CD4-positive, alpha-beta memory T cell (primary cell): ENCODE data around the gene SCIMP. TPM values are rescaled to one million over a fixed set of nuclear protein-coding genes. Genes with fewer than 3 reads are reported as not detected.
"Not testable (repeated sequence)": the region's sequence is repeated elsewhere in the genome, so short reads cannot be mapped to it uniquely, and the experiment has no call there.

ENCODE experiments used
- CTCF ChIA-PET: fragments of 350-600 bp; sonication (Branson Sonifier 250); formaldehyde crosslinking; loops from one replicate; lab custom pipeline; 2021; ENCODE audit warnings: inconsistent platforms; ENCODE audit not compliant: partially characterized antibody; lab: Charles Lee
- POLR2A ChIA-PET: fragments of 350-600 bp; sonication (Branson Sonifier 250); formaldehyde crosslinking; loops from one replicate; lab custom pipeline; 2021; ENCODE audit not compliant: partially characterized antibody; lab: Charles Lee
- DNase-seq, 5 donors: peaks; one replicate each; pipeline versions ENCODE4 v3.0.0 to v3.0.0-alpha.2; 2020 to 2022; ENCODE audit warnings: mixed read lengths in 1 of 5
- H3K27ac ChIP-seq: one replicate; pipeline ENCODE4 v1.7.0; 2013; ENCODE audit warnings: low read depth, low read length
- H3K27me3 ChIP-seq: 2 replicates; pipeline ENCODE4 v1.7.0; 2013; ENCODE audit warnings: mild to moderate bottlenecking, low read length, moderate library complexity; ENCODE audit not compliant: insufficient read depth
- H3K36me3 ChIP-seq: 2 replicates; pipeline ENCODE4 v1.7.0; 2013; ENCODE audit warnings: mild to moderate bottlenecking, low read length, moderate library complexity; ENCODE audit not compliant: insufficient read depth
- H3K4me1 ChIP-seq: 2 replicates; pipeline ENCODE4 v1.7.0; 2013; ENCODE audit warnings: mild to moderate bottlenecking, low read length, moderate library complexity; ENCODE audit not compliant: insufficient read depth
- H3K4me3 ChIP-seq, 2 donors: one replicate each; pipeline ENCODE4 v1.7.0; 2013; ENCODE audit warnings: low read length in 2 of 2, mild to moderate bottlenecking in 1 of 2
- H3K9me3 ChIP-seq, 2 donors: one replicate each; pipeline ENCODE4 v1.7.0; 2013; ENCODE audit warnings: low read length in 2 of 2, control low read depth in 1 of 2; ENCODE audit not compliant: control insufficient read depth in 1 of 2
- H3K27ac Mint-ChIP-seq, 7 donors: one replicate each; pipeline ENCODE4 v1.8.0; 2020 to 2021; ENCODE audit warnings: mixed read lengths in 7 of 7, mild to moderate bottlenecking in 6 of 7, inconsistent platforms in 3 of 7, moderate library complexity in 3 of 7
- H3K27me3 Mint-ChIP-seq, 2 donors: one replicate each; pipeline ENCODE4 v1.8.0; 2020 to 2021; ENCODE audit warnings: mixed read lengths in 2 of 2
- H3K36me3 Mint-ChIP-seq, 2 donors: one replicate each; pipeline ENCODE4 v1.8.0; 2020 to 2021; ENCODE audit warnings: mixed read lengths in 2 of 2, inconsistent platforms in 1 of 2, mild to moderate bottlenecking in 1 of 2
- H3K4me1 Mint-ChIP-seq, 4 donors: one replicate each; pipeline ENCODE4 v1.8.0; 2020 to 2021; ENCODE audit warnings: mixed read lengths in 4 of 4, mild to moderate bottlenecking in 1 of 4
- H3K4me3 Mint-ChIP-seq, 8 donors: one replicate each; pipeline ENCODE4 v1.8.0; 2020 to 2021; ENCODE audit warnings: mixed read lengths in 8 of 8, mild to moderate bottlenecking in 7 of 8, moderate library complexity in 6 of 8, inconsistent platforms in 3 of 8
- H3K9me3 Mint-ChIP-seq, 8 donors: one replicate each; pipeline ENCODE4 v1.8.0; 2020 to 2021; ENCODE audit warnings: mixed read lengths in 8 of 8, mild to moderate bottlenecking in 5 of 8, inconsistent platforms in 3 of 8, moderate library complexity in 1 of 8
- intact Hi-C: fragments of 100-400 bp; cut with micrococcal nuclease; formaldehyde crosslinking; loops from one replicate; pipeline ENCODE4 v1.15.1; 2023
- polyA plus RNA-seq, 2 donors: library from polyadenylated mRNA; unstranded; fragments of 300-500 nt; fragmentation: Illumina TruSeq; gene quantifications; one replicate each; pipeline ENCODE4 v1.2.3, GENCODE V29; 2021
- total RNA-seq, 2 experiments: library from RNA; stranded (reverse); gene quantifications; one replicate each; pipeline ENCODE4 v1.2.3, GENCODE V29; 2021

SCIMP gene
- total and polyA plus RNA-seq, 4 experiments from 2014 or later: 0.08 to 1.5 (median 0.26) TPM

DNA sequence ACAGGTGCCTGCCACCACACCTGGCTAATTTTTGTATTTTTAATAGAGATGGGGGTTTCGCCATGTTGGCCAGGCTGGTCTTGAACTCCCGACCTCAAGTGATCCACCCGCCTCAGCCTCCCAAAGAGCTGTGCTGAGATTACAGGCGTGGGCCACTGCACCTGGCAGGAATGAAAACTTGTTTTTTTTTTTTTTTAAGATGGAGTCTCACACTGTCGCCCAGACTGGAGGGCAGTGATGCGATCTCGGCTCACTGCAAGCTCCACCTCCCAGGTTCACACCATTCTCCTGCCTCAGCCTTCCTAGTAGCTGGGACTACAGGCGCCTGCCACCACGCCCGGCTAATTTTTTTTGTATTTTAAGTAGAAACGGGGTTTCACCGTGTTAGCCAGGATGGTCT, 12.7 kb downstream of the SCIMP start:
- H3K27me3 Mint-ChIP-seq, H3K36me3 ChIP-seq, DNase-seq, H3K27ac ChIP-seq, H3K9me3 Mint-ChIP-seq, H3K9me3 ChIP-seq, CTCF ChIA-PET, POLR2A ChIA-PET, intact Hi-C loops, H3K4me3 Mint-ChIP-seq, H3K27me3 ChIP-seq, H3K4me3 ChIP-seq, H3K4me1 ChIP-seq: not testable (repeated sequence)
- H3K27ac Mint-ChIP-seq: peak overlapping the region in 1 of 7 donors; percentile 70
- H3K4me1 Mint-ChIP-seq: peaks cover 5 to 12% (median 10%) of the 10 kb centered on the region in 4 donors
- H3K36me3 Mint-ChIP-seq: peaks cover 15 to 28% of the 10 kb centered on the region in 2 donors

DNA sequence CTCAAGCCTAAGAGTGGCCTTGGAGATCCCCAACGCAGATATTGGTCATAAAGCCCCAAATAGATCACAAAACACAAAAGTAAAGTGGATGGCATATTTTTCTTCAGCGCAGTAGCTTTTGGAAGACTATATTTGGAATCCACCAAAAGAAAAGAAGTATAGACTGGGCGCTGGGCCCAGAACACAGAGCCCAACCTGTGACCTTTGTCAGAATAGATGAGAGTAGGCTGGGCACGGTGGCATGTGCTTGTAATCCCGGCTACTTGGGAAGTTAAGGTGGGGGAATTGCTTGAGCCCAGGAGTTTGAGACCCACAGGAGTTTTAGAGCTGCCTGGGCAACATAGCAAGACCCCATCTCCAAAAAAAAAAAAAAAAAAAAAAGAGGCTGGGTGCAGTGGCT, 14.6 kb downstream of the SCIMP start:
- H3K4me1 ChIP-seq: no peaks in the 10 kb centered on the region
- H3K27me3 Mint-ChIP-seq: no peaks in the 10 kb centered on the region
- intact Hi-C loops: no loop called here
- peaks cover 5 to 9% (median 8%) of the 10 kb centered on the region in 4 donors for H3K4me1 Mint-ChIP-seq
- ChIA-PET CTCF (no interaction called here), POLR2A (interaction anchor here (1.4 kb wide), 1 partner anchor 21 kb away, joined by 4 read pairs; no protein-coding TSS in a partner anchor)
- DNase-seq: no peak
- peaks cover 18 to 29% of the 10 kb centered on the region in 2 donors for H3K36me3 Mint-ChIP-seq
- no peaks in the 10 kb centered on the region for H3K9me3 Mint-ChIP-seq
- no peak overlapping the region for H3K4me3 ChIP-seq
- peaks cover 3% of the 10 kb centered on the region for H3K36me3 ChIP-seq
- H3K27ac Mint-ChIP-seq: no peak overlapping the region
- no peak overlapping the region for H3K27ac ChIP-seq
- no peaks in the 10 kb centered on the region for H3K27me3 ChIP-seq
- no peak overlapping the region for H3K4me3 Mint-ChIP-seq
- H3K9me3 ChIP-seq: no peaks in the 10 kb centered on the region

DNA sequence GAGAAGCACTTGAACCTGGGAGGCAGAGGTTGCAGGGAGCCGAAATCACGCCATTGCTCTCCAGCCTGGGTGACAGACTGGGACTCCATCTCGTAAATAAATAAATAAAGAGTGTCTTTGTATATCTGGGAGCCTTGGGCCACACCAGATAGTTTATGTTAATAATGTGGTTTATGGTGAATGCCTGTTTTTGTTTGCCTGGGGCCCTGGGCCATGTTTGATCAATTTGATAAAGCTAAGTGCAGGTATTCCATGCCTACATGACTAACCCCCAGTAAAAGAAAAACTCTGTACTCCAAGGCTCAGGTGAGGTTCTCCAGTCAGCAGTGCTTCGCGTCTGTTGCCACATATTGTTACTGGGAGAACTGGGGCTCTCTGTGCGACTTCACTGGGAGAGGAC, 15.1 kb downstream of the SCIMP start:
- no peaks in the 10 kb centered on the region for H3K27me3 ChIP-seq
- ChIA-PET POLR2A (interaction anchor here (1.4 kb wide), 1 partner anchor 22 kb away, joined by 4 read pairs; no protein-coding TSS in a partner anchor), CTCF (no interaction called here)
- H3K27ac Mint-ChIP-seq: peak overlapping the region in 1 of 7 donors; percentile 32
- peaks cover 5 to 9% (median 8%) of the 10 kb centered on the region in 4 donors for H3K4me1 Mint-ChIP-seq
- no peaks in the 10 kb centered on the region for H3K27me3 Mint-ChIP-seq
- H3K9me3 ChIP-seq: no peaks in the 10 kb centered on the region
- DNase-seq: no peak
- H3K9me3 Mint-ChIP-seq: no peaks in the 10 kb centered on the region
- intact Hi-C loops: no loop called here
- H3K4me3 ChIP-seq: no peak overlapping the region
- H3K27ac ChIP-seq: no peak overlapping the region
- no peak overlapping the region for H3K4me3 Mint-ChIP-seq
- H3K36me3 Mint-ChIP-seq: peaks cover 19 to 29% of the 10 kb centered on the region in 2 donors
- H3K4me1 ChIP-seq: no peaks in the 10 kb centered on the region
- H3K36me3 ChIP-seq: peaks cover 3% of the 10 kb centered on the region

DNA sequence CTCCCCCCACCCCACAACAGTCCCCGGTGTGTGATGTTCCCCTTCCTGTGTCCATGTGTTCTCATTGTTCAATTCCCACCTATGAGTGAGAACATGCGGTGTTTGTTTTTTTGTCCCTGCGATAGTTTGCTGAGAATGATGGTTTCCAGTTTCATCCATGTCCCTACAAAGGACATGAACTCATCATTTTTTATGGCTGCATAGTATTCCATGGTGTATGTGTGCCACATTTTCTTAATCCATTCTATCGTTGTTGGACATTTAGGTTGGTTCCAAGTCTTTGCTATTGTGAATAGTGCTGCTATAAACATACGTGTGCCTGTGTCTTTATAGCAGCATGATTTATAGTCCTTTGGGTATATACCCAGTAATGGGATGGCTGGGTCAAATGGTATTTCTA, 17.1 kb downstream of the SCIMP start:
- H3K4me3 Mint-ChIP-seq, CTCF ChIA-PET, intact Hi-C loops, H3K27ac ChIP-seq, POLR2A ChIA-PET, H3K9me3 Mint-ChIP-seq, H3K4me1 ChIP-seq, H3K4me1 Mint-ChIP-seq, H3K27me3 Mint-ChIP-seq, H3K36me3 ChIP-seq, H3K9me3 ChIP-seq, DNase-seq, H3K27me3 ChIP-seq, H3K27ac Mint-ChIP-seq, H3K4me3 ChIP-seq: not testable (repeated sequence)
- peaks cover 15 to 21% of the 10 kb centered on the region in 2 donors for H3K36me3 Mint-ChIP-seq

DNA sequence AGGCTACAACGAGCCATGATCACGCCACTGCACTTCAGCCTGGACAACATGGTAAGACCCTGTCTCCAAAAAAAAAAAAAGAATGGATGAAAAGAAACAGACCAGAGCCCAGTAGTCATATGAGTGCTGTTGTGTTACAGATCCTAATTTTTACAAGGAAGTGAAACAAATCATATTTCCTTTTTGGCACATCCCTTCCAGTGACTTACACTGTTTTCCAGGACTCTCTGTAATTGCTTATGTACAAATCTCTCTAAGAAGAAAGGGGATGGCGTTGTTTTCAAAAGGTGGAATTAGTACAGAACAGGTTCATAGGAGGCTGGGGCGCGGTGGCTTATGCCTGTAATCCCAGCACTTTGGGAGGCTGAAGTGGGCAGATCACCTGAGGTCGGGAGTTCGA, 23.2 kb downstream of the SCIMP start:
- H3K27me3 ChIP-seq: no peaks in the 10 kb centered on the region
- H3K9me3 Mint-ChIP-seq: no peaks in the 10 kb centered on the region
- intact Hi-C loops: no loop called here
- no peaks in the 10 kb centered on the region for H3K36me3 ChIP-seq
- no peaks in the 10 kb centered on the region for H3K9me3 ChIP-seq
- no peak overlapping the region for H3K4me3 ChIP-seq
- peaks cover 11 to 20% of the 10 kb centered on the region in 2 donors for H3K36me3 Mint-ChIP-seq
- ChIA-PET POLR2A (interaction anchor here (1.3 kb wide), 1 partner anchor 30 kb away, joined by 3 read pairs; no protein-coding TSS in a partner anchor), CTCF (interaction anchor here (0.8 to 2.2 kb wide), 2 partner anchors 19 to 25 kb away, joined by 3 to 5 read pairs; partner anchors contain the start of gene ZNF594)
- H3K27me3 Mint-ChIP-seq: no peaks in the 10 kb centered on the region
- H3K27ac ChIP-seq: no peak overlapping the region
- no peaks in the 10 kb centered on the region for H3K4me1 Mint-ChIP-seq
- no peak for DNase-seq
- peak overlapping the region in 1 of 7 donors; percentile 2 for H3K27ac Mint-ChIP-seq
- no peaks in the 10 kb centered on the region for H3K4me1 ChIP-seq
- H3K4me3 Mint-ChIP-seq: no peak overlapping the region

DNA sequence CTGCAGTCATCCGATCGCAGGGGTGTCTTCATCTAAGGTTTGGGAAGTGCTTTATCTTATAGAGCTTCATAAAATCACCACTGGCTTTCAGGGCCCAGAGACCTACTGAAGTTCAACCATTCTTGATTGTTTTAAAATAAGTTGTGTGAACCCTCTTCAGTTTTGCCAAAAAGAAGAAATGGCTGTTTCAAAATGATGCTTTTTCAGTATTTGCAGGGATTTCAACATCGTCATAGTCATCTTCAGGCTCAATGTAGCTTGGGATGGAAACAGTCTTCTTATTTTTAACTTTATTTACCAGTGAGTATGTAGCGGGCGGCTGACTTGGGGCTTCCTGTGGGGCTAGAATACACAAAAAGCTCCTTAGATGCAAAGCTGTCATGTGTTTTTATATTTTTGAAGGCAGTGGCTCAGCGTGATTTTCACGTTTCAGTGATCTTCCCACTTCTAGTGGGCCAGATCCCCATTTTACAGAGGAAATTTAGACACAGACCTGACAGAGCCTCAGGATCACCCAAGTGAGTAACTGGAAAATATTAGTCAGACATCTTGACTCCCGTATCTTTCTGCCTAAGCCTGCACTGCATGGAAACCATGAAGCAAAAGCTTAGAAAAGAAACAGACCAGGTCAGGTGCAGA, 23.9 kb downstream of the SCIMP start:
- Histone ChIP-seq H3K36me3 (no peaks in the 10 kb centered on the region), H3K4me1 (no peaks in the 10 kb centered on the region), H3K27ac (no peak overlapping the region), H3K27me3 (no peaks in the 10 kb centered on the region), H3K4me3 (no peak overlapping the region), H3K9me3 (no peaks in the 10 kb centered on the region)
- H3K27ac Mint-ChIP-seq: no peak overlapping the region
- no peaks in the 10 kb centered on the region for H3K4me1 Mint-ChIP-seq
- intact Hi-C loops: no loop called here
- ChIA-PET POLR2A (interaction anchor here (1.3 kb wide), 1 partner anchor 31 kb away, joined by 3 read pairs; no protein-coding TSS in a partner anchor), CTCF (interaction anchor here (2.2 kb wide), 1 partner anchor 19 kb away, joined by 5 read pairs; the partner anchor contains the start of gene ZNF594)
- H3K9me3 Mint-ChIP-seq: no peaks in the 10 kb centered on the region
- DNase-seq: no peak
- no peak overlapping the region for H3K4me3 Mint-ChIP-seq
- H3K27me3 Mint-ChIP-seq: no peaks in the 10 kb centered on the region
- H3K36me3 Mint-ChIP-seq: peaks cover 9 to 19% of the 10 kb centered on the region in 2 donors

DNA sequence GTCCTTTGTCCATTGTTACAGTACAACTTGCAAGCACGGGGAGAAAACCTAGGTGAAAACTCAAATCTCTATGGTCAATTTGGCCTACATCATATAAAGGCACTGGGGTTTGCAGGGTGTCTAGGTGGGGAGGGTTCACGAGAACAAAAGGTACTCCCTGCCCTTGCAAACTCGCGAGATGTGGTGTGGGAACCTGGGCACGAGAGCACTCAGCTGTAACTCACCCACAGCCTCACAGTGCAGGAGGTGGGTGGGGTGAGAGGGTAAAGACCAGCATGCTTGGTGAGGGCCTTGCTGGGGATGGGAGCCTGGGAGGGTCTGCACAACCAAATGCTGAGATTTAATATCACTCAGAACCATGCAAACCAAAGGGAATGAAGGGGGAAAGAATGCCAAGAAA, 24.6 kb downstream of the SCIMP start:
- Histone ChIP-seq H3K27ac (no peak overlapping the region), H3K27me3 (no peaks in the 10 kb centered on the region), H3K4me3 (no peak overlapping the region), H3K36me3 (no peaks in the 10 kb centered on the region), H3K4me1 (no peaks in the 10 kb centered on the region), H3K9me3 (no peaks in the 10 kb centered on the region)
- H3K27me3 Mint-ChIP-seq: no peaks in the 10 kb centered on the region
- no peaks in the 10 kb centered on the region for H3K4me1 Mint-ChIP-seq
- ChIA-PET CTCF (interaction anchor here (2.2 kb wide), 1 partner anchor 18 kb away, joined by 5 read pairs; the partner anchor contains the start of gene ZNF594), POLR2A (interaction anchor here (1.3 kb wide), 1 partner anchor 32 kb away, joined by 3 read pairs; no protein-coding TSS in a partner anchor)
- H3K27ac Mint-ChIP-seq: no peak overlapping the region
- peaks cover 6 to 16% of the 10 kb centered on the region in 2 donors for H3K36me3 Mint-ChIP-seq
- intact Hi-C loops: no loop called here
- DNase-seq: no peak
- no peaks in the 10 kb centered on the region for H3K9me3 Mint-ChIP-seq
- no peak overlapping the region for H3K4me3 Mint-ChIP-seq
